Osteocyte (in vitro differentiated cells): ENCODE measurements around the gene SLC9A4. TPM values are rescaled to one million over a fixed set of nuclear protein-coding genes. Genes with fewer than 3 reads are reported as not detected.

Experiments used
- DNase-seq: peaks from one replicate; pipeline ENCODE4 v3.0.0; 2021; ENCODE audit warnings: mixed read lengths; ENCODE audit not compliant: unreplicated experiment; ENCODE audit errors: extremely low spot score
- H3K27ac Mint-ChIP-seq: one replicate; pipeline ENCODE4 v1.8.0; 2021; ENCODE audit warnings: mild to moderate bottlenecking, mixed read lengths; ENCODE audit not compliant: unreplicated experiment
- H3K27me3 Mint-ChIP-seq: one replicate; pipeline ENCODE4 v1.8.0; 2021; ENCODE audit warnings: mixed read lengths; ENCODE audit not compliant: unreplicated experiment
- H3K36me3 Mint-ChIP-seq: one replicate; pipeline ENCODE4 v1.8.0; 2021; ENCODE audit warnings: mixed read lengths; ENCODE audit not compliant: unreplicated experiment
- H3K4me1 Mint-ChIP-seq: one replicate; pipeline ENCODE4 v1.8.0; 2021; ENCODE audit warnings: mixed read lengths; ENCODE audit not compliant: unreplicated experiment
- H3K4me3 Mint-ChIP-seq: one replicate; pipeline ENCODE4 v1.8.0; 2021; ENCODE audit warnings: mild to moderate bottlenecking, moderate library complexity, mixed read lengths; ENCODE audit not compliant: unreplicated experiment
- H3K9me3 Mint-ChIP-seq: one replicate; pipeline ENCODE4 v1.8.0; 2021; ENCODE audit warnings: mixed read lengths; ENCODE audit not compliant: unreplicated experiment
- CTCF ChIP-seq: fragments of 200-600 bp; sonication (generic); IDR thresholded peaks from 2 replicates; pipeline ENCODE4 v1.5.0; 2021; ENCODE audit warnings: antibody characterized with exemption, mild to moderate bottlenecking, moderate library complexity
- total RNA-seq: library from RNA; stranded (reverse); gene quantifications from 2 replicates; pipeline ENCODE4 v1.2.1, GENCODE V29; 2021

The SLC9A4 gene
- total RNA-seq, 1 donor from 2014 or later: not detected

- H3K27ac Mint-ChIP-seq: no peak overlapping the region
- H3K27me3 Mint-ChIP-seq: peaks cover 41% of the 10 kb centered on the region
- peak; percentile 63 for DNase-seq
- no peak overlapping the region for H3K4me3 Mint-ChIP-seq
- TF ChIP-seq CTCF: no peak
- no peaks in the 10 kb centered on the region for H3K4me1 Mint-ChIP-seq
- H3K9me3 Mint-ChIP-seq: no peaks in the 10 kb centered on the region
- H3K36me3 Mint-ChIP-seq: no peaks in the 10 kb centered on the region
These were observed 7.5 kb downstream of the SLC9A4 start for GRCh38 chr2:102480285-102481195.

GRCh38 chr2:102481931-102482330 lies 8.9 kb downstream of the SLC9A4 start:
- H3K4me1 Mint-ChIP-seq: no peaks in the 10 kb centered on the region
- H3K4me3 Mint-ChIP-seq: no peak overlapping the region

GRCh38 chr2:102483086-102483485 lies 10.1 kb downstream of the SLC9A4 start:
- TF ChIP-seq CTCF: no peak
- Mint-ChIP-seq H3K36me3 (no peaks in the 10 kb centered on the region), H3K9me3 (no peaks in the 10 kb centered on the region), H3K4me1 (peaks cover 9% of the 10 kb centered on the region), H3K4me3 (no peak overlapping the region), H3K27me3 (peaks cover 18% of the 10 kb centered on the region), H3K27ac (no peak overlapping the region)
- peak; percentile 54 for DNase-seq

More at GRCh38 chr2:102481931-102482330, 8.9 kb downstream of the SLC9A4 start:
- no peak for TF ChIP-seq CTCF
- H3K27ac Mint-ChIP-seq: no peak overlapping the region
- H3K9me3 Mint-ChIP-seq: no peaks in the 10 kb centered on the region
- H3K27me3 Mint-ChIP-seq: peaks cover 29% of the 10 kb centered on the region
- no peaks in the 10 kb centered on the region for H3K36me3 Mint-ChIP-seq
- DNase-seq: peak; percentile 32

GRCh38 chr2:102484310-102485061 lies 11.5 kb downstream of the SLC9A4 start:
- Mint-ChIP-seq H3K36me3 (no peaks in the 10 kb centered on the region), H3K4me1 (peaks cover 11% of the 10 kb centered on the region), H3K27ac (no peak overlapping the region), H3K9me3 (no peaks in the 10 kb centered on the region), H3K27me3 (peaks cover 13% of the 10 kb centered on the region), H3K4me3 (no peak overlapping the region)
- TF ChIP-seq CTCF: no peak
- DNase-seq: peak; percentile 34
